ENCODE data around the gene BFAR.
"Not testable (repeated sequence)": the region's sequence is repeated elsewhere in the genome, so short reads cannot be mapped to it uniquely, and the experiment has no call there.

BFAR gene

DNA sequence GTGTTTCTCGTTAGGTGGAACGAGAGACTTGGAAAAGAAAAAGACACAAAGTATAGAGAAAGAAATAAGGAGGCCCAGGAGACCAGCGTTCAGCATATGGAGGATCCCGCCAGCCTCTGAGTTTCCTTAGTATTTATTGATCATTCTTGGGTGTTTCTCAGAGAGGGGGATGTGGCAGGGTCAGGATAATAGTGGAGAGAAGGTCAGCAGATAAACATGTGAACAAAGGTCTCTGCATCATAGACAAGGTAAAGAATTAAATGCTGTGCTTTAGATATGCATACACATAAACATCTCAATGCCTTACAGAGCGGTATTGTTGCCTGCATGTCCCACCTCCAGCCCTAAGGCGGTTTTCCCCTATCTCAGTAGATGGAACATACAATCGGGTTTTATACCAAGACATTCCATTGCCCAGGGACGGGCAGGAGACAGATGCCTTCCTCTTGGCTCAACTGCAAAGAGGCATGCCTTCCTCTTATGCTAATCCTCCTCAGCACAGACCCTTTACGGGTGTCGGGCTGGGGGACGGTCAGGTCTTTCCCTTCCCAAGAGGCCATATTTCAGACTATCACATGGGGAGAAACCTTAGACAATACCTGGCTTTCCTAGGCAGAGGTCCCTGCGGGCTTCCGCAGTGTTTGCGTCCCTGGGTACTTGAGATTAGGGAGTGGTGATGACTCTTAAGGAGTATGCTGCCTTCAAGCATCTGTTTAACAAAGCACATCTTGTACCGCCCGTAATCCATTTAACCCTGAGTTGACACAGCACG, 3.6 kb downstream of the BFAR start:
- not testable (repeated sequence) for DNase-seq (ENCODE audit: low spot score)

DNA sequence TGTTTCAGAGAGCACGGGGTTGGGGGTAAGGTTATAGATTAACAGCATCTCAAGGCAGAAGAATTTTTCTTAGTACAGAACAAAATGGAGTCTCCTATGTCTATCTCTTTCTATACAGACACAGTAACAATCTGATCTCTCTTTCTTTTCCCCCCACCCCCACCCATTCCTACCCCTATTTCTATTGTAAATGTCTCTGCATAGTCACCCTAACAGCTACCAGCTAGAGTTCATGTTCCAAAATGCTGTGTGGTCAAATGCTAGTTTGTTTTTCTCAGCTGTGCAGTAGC, 4.1 kb downstream of the BFAR start:
- DNase-seq (ENCODE audit: low spot score): not testable (repeated sequence)

- DNase-seq (ENCODE audit: low spot score): no peak
Measured at GRCh38 chr16:14640538-14640937, 7.8 kb downstream of the BFAR start.

- DNase-seq (ENCODE audit: low spot score): no peak
Measured at GRCh38 chr16:14641206-14641605, 8.5 kb downstream of the BFAR start.

DNA sequence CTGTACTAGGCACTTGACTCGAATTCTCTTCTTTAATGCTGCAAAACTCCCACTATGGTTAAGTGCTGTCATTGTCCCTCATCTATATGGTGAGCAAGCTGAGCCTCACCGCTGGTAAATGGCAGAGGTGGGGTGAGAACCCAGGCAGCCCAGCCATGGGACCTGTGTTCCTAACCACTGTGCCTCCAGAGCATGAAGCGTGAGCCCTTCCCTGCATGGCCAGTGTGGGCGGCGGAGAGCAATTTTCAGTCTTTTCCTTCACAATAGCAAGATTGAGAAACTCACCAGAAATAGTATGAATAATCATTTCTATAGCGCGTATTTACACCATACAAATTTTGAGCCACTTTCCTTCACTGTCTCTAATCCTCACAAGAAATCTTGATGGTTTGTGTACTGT, 9.2 kb downstream of the BFAR start:
- DNase-seq (ENCODE audit: low spot score): no peak

- DNase-seq (ENCODE audit: low spot score): no peak
Measured at GRCh38 chr16:14649816-14650215, 17.1 kb downstream of the BFAR start.

- DNase-seq (ENCODE audit: low spot score): no peak
Measured at GRCh38 chr16:14650629-14651028, 17.9 kb downstream of the BFAR start.

DNA sequence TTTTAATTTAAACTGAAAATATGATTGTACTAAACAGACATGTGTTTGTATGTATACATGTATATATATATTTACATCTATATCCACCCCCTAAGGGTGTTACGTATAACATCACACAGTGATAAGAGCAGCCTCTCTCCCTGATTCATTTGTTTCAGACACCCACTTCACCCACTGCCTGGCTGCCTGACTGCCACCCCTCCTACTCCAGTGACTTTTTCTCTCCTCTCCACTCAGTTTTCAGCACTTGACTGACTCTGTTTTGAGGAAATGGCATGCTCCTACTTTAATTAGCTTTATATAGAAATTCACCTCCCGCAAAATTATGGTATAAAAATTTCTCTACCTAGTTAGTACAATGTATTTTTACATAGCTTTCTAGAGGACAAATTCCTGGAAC, 20.0 kb downstream of the BFAR start:
- DNase-seq (ENCODE audit: low spot score): no peak

GRCh38 chr16:14658063-14658462, 25.3 kb downstream of the BFAR start:
- peak; percentile 60 for DNase-seq (ENCODE audit: low spot score)

DNA sequence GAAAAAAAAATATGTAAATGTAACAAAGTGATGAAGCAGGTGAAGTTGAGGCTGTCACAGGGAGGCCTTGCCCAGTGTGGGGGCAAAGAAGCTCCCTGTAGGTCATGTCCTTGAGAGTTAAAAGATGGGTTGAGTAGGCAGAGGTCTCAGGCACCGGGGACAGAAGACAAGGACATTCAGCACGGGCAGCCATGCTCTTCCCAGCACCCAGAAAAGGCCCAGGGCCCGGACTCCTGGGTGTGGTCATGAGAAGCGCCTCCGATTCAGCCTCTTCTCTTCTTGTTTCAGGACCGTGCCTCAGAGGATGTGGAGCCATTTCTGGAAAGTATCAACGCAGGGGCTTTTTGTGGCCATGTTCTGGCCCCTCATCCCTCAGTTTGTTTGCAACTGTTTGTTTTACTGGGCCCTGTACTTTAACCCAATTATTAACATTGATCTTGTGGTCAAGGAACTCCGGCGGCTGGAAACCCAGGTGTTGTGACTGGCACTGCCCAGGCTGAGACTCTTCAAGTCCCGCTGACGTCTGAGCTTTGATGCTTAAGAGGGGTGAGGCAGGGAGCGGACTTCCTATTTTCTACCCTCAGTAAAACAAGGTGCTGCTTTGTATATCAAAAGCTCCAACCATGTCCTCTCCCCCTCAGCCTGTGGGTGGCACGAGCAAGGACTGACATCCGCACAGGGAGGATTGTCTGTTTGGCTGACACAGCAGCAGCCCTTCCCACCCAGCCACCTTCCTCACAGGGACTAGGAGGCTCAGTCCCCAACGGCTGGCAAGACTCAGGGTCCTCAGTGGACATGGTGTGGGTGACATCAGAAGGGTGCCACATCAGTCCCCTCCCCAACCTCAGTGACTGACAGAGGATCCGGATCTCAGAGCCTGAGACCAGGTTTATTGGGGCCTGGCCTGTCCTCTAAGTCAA, 34.9 kb downstream of the BFAR start:
- no peak for DNase-seq (ENCODE audit: low spot score)

GRCh38 chr16:14668556-14669223, 35.9 kb downstream of the BFAR start:
- no peak for DNase-seq (ENCODE audit: low spot score)

GRCh38 chr16:14669776-14670175, 37.0 kb downstream of the BFAR start:
- DNase-seq (ENCODE audit: low spot score): no peak

DNA sequence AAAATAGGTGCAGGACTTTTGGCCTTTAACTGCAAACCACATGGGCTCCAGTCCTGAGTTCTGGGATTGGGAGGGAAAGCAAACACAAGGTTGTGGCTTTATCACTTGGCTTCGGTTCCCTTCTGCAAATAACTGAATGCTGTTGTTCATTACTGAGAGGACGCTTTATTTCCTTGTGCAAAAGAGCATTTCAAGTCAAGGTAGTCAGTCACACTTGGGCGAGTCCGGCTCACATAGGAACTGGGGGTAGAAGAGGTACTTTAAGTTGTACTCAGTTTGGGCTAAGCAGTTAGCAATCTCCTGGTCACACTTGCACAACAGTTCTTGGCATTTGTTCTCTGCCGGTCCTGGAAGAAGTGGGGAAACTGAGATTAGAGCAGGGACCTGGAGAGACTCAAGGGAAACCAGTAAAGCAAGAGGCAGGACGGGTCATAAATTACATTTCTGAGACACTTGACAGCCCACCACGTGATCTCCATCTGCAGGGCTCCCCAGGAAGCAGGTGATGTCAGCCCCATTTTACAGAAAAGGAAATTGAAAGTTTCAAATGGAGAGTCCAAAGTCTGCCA, 39.7 kb downstream of the BFAR start:
- DNase-seq (ENCODE audit: low spot score): no peak

DNA sequence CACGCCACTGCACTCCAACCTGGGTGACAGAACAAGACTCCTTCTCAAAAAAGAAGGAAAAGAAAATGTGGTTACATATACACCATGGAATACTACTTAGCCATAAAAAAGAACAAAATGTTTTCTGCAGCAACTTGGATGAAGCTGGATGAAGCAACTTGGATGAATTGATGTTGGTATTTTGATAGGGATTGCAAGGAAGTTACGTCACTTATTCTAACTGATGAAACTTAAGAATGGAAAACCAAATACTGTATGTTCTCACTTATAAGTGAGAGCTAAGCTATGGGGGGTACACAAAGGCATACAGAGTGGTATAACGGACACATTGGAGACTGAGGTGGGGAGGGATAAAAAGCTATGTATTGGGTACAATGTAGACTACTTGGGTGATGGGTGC, 43.9 kb downstream of the BFAR start:
- DNase-seq (ENCODE audit: low spot score): no peak

- no peak for DNase-seq (ENCODE audit: low spot score)
Measured at GRCh38 chr16:14677627-14678026, 44.9 kb downstream of the BFAR start.

GRCh38 chr16:14678748-14679497, 46.2 kb downstream of the BFAR start:
- no peak for DNase-seq (ENCODE audit: low spot score)

DNA sequence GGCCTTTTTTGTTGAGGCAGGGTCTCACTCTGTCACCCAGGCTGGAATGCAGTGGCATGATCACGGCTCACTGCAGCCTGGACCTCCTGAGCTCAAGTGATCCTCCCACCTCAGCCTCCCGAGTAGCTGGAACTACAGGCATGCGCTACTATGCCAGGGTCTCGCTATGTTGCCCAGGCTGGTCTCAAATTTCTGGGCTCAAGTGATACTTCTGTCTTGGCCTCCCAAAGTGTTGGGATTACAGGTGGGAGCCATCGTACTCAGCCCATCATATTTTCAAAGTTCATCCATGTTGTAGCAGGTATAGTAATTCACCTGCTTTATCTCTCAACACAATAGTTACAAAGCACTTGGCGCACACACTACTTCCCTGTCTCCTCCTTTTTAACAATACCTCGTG, 47.6 kb downstream of the BFAR start:
- not testable (repeated sequence) for DNase-seq (ENCODE audit: low spot score)

- no peak for DNase-seq (ENCODE audit: low spot score)
Measured at GRCh38 chr16:14681115-14681514, 48.4 kb downstream of the BFAR start.

DNA sequence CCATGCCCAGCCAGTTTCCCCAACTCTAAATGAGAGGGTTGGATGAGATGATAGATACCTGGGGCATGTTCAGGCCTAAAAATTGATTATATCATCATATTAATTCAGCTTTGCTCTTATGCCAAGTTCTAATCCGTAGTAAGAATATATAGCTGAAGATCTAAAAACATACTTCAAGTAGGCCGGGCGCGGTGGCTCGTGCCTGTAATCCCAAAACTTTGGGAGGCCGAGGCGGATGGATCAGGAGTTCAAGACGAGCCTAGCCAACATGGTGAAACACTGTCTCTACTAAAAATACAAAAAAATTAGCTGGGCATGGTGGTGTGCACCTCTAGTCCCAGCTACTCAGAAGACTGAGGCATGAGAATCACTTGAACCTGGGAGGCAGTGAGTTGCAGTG, 49.4 kb downstream of the BFAR start:
- DNase-seq (ENCODE audit: low spot score): no peak

DNA sequence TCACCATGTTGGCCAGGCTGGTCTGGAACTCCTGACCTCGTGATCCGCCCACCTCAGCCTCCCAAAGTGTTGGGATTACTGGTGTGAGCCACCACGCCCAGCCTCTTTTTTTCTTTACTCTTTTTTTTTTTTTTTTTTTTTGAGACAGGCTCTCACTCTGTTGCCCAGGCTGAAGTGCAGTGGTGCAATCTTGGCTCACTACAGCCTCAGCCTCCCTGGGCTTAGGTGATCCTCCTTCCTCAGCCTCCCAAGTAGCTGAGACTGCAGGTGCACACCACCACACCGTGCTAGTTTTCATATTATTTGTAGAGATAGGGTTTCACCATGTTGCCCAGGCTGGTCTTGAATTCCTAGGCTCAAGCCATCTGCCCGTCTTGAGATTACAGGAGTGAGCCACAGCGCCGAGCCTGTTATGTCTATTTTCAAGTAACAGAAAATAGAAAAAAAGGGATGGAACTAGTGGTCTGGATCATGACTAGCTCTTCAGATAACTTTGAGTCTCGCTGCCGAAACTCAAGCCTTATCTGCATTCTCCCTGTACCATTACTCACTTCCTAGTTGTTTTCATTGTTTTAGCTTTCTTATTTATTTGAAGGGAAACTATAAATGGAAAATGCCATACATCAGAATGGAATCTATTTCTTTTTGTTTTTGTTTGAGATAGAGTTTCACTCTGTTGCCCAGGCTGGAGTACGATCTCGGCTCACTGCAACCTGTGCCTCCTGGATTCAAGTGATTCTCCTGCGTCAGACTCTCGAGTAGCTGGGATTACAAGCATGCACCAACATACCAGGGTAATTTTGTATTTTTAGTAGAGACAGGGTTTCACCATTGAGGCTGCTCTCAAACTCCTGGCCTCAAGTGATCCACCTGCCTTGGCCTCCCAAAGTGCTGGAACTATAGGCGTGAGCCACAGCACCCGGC, 53.4 kb downstream of the BFAR start:
- not testable (repeated sequence) for DNase-seq (ENCODE audit: low spot score)

DNA sequence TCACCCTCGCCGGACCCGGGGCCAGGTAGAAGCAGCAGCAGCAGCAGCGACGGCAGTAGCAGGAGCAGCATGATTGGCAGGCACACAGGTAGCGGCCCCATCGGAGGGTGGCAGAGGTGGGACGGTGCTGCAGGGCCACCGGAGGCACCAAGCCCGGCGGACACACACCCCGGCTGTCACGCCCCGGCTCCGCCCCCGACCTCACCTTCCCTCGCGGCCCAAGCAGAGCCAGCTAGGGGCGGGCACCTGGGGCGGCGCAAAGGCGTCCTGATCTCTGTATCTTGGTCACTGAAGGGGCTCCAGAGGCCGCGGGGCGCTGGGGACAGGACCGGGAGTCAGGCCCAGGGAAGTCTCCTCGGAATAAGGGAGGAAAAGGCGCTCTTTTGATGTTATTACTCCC, 61.4 kb downstream of the BFAR start, which contains the start of gene PLA2G10:
PLA2G10 (minus strand) TSS at position 180 of the 400 bp plus-strand sequence; CDS start at position 101, 79 bp downstream.
- DNase-seq (ENCODE audit: low spot score): not testable (repeated sequence)

All from D341Med (cell line).